IPS-15b (cell line): ENCODE measurements around the gene GARNL3.

Experiments used
- H3K27me3 ChIP-seq: one replicate; pipeline ENCODE4 v1.6.1; 2013; ENCODE audit warnings: low read length; ENCODE audit not compliant: control insufficient read depth, insufficient read depth
- H3K36me3 ChIP-seq: one replicate; pipeline ENCODE4 v1.6.1; 2013; ENCODE audit warnings: low read length; ENCODE audit not compliant: control insufficient read depth, insufficient read depth
- H3K4me1 ChIP-seq: one replicate; pipeline ENCODE4 v1.6.1; 2013; ENCODE audit warnings: mild to moderate bottlenecking, low read length; ENCODE audit not compliant: control insufficient read depth, insufficient read depth
- H3K4me3 ChIP-seq: one replicate; pipeline ENCODE4 v1.5.1; 2013; ENCODE audit warnings: low read depth, low read length
- H3K9ac ChIP-seq: one replicate; pipeline ENCODE4 v1.6.1; 2013; ENCODE audit warnings: low read depth, mild to moderate bottlenecking, low read length
- H3K9me3 ChIP-seq: one replicate; pipeline ENCODE4 v1.6.1; 2013; ENCODE audit warnings: mild to moderate bottlenecking, low read length; ENCODE audit not compliant: control insufficient read depth, insufficient read depth

The GARNL3 gene

DNA sequence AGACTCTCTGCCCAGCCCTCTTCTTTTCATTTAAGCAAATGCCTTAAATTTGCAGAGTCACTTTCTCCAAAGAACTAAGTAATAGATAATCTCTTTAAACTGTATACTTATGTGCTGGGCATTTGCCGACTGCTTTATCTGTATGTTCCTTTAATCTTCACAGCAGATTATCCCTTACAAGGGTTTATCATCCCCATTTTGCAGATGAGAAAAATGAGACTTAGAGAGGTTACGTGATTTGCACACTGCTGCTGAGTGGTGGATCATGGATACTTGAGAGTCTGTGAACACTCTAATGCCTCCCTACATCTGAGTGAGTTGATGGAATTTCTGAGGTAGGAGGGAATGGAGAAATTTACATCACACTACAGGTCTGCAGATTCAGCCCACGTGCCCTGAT is 163.8 kb downstream of the GARNL3 start:
- Histone ChIP-seq H3K27me3 (no peaks in the 10 kb centered on the region), H3K4me1 (no peaks in the 10 kb centered on the region), H3K9me3 (no peaks in the 10 kb centered on the region), H3K36me3 (peaks cover 9% of the 10 kb centered on the region), H3K9ac (no peak overlapping the region), H3K4me3 (no peak overlapping the region)

DNA sequence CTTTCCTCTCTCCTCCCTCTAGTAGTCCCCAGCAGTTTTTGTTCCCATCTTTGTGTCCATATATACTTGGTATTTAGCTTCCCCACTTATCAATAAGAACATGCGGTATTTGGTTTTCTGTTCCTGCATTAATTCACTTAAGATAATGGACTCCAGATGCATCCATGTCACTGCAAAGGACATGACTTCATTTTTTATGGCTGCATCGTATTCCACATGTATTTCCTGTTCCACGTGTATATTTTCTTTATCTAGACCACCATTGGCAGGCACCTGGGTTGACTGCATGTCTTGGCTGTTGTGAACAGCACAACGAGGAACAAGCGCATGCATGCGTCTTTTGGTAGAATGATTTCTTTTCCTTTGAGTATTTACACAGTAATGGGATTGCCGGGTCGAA is 165.8 kb downstream of the GARNL3 start:
- Histone ChIP-seq H3K4me1 (no peaks in the 10 kb centered on the region), H3K9ac (no peak overlapping the region), H3K4me3 (no peak overlapping the region), H3K36me3 (peaks cover 23% of the 10 kb centered on the region), H3K27me3 (no peaks in the 10 kb centered on the region), H3K9me3 (no peaks in the 10 kb centered on the region)

DNA sequence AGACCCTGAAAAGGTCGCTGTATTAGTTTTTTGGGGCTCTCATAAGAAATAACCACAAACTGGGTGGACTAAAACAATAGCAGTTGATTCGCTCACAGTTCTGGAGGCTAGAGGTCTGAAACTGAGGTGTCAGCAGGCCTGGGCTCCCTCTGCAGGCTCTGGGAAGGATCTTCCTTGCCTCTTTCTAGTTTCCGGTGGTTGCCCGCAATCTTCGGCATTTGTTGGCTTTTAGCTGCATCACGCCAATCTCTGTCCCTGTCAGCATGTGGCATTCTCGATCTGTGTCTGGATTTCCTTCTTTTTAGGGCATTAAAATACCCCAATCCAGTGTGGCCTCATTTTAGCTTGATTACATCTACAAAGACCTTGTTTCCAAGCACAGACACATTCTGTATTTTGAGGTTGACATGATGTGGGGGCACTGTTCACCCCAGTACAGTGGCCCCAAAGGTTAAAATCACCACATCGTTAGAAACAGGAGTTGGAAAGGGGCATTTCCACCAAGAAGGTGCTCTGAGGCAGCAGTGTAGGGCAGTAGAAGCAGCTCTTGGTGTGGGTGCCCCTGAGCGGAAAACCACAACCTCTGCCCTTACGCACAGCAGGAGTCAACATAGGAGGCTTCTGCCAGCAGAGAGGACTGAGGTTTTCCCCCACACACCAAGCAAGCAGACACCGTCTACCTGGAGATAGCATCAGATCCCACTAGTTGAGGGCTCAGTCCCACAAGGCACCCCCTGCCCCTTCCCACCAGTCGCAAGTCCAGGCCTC is 173.1 kb downstream of the GARNL3 start:
- no peak overlapping the region for H3K9ac ChIP-seq
- H3K4me1 ChIP-seq, result no peaks in the 10 kb centered on the region
- no peak overlapping the region for H3K4me3 ChIP-seq
- H3K27me3 ChIP-seq, result no peaks in the 10 kb centered on the region
- H3K36me3 ChIP-seq, result peaks cover 56% of the 10 kb centered on the region
- H3K9me3 ChIP-seq, result no peaks in the 10 kb centered on the region

DNA sequence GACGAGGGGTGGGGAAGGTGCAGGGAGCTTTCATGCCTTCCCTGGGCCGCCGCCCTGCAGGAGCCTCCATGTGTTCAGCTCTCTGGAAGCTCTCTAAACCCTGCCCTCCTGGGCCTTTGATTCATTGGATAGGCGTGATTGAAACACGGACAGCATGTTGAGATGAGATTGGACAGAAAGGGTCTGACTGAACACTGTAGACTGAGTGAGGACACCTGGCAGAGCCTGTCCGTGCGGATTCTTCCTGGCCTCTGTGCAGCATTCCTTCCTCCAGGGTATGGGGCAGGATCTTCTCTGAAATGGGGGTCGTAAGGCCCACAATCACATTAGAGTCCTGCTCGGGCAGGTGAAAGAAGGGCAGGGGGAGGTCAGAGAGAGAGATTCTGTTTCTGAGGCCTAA is 173.8 kb downstream of the GARNL3 start:
- no peaks in the 10 kb centered on the region for H3K9me3 ChIP-seq
- no peak overlapping the region for H3K9ac ChIP-seq
- H3K4me1 ChIP-seq, result no peaks in the 10 kb centered on the region
- H3K36me3 ChIP-seq, result peaks cover 53% of the 10 kb centered on the region
- H3K4me3 ChIP-seq, result no peak overlapping the region
- H3K27me3 ChIP-seq, result no peaks in the 10 kb centered on the region
